Measurements from ENCODE around the gene JAKMIP1.

DNA sequence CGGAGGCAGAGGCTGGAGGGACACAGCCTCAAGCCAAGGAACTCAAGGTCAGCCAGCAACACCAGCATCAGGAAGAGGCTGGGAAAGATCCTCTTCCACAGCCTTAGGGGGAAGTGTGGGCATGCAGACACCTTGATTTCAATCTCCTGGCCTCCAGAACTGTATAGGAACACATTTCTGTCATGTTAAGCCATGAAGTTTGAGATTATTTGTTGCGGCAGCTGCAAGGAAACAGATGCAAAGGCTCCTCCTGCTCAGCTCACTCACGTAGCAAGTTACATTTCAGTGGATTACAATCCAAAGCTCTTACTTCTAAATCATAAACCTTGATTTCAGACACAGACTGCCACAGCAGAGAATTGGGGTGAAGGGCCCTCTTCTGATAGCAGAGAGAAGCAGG is 113.5 kb downstream of the JAKMIP1 start:
- TF ChIP-seq, protein P1, sequence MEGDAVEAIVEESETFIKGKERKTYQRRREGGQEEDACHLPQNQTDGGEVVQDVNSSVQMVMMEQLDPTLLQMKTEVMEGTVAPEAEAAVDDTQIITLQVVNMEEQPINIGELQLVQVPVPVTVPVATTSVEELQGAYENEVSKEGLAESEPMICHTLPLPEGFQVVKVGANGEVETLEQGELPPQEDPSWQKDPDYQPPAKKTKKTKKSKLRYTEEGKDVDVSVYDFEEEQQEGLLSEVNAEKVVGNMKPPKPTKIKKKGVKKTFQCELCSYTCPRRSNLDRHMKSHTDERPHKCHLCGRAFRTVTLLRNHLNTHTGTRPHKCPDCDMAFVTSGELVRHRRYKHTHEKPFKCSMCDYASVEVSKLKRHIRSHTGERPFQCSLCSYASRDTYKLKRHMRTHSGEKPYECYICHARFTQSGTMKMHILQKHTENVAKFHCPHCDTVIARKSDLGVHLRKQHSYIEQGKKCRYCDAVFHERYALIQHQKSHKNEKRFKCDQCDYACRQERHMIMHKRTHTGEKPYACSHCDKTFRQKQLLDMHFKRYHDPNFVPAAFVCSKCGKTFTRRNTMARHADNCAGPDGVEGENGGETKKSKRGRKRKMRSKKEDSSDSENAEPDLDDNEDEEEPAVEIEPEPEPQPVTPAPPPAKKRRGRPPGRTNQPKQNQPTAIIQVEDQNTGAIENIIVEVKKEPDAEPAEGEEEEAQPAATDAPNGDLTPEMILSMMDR (IDR thresholded peaks at IDR 0.05), result no peak
- TF ChIP-seq POLR2A (IDR thresholded peaks at IDR 0.05) (no peak), POLR2AphosphoS5 (IDR thresholded peaks at IDR 0.05) (no peak)

All from upper lobe of left lung (tissue), 4 donors.